ENCODE results near the gene CPLANE1. TPM values are rescaled to one million over a fixed set of nuclear protein-coding genes. Genes with fewer than 3 reads are reported as not detected.

CPLANE1 gene
- total RNA-seq, 1 donor from 2014 or later: 21.8 TPM

GRCh38 chr5:37184748-37185364 lies 64.3 kb downstream of the CPLANE1 start:
- TF ChIP-seq, protein P1, sequence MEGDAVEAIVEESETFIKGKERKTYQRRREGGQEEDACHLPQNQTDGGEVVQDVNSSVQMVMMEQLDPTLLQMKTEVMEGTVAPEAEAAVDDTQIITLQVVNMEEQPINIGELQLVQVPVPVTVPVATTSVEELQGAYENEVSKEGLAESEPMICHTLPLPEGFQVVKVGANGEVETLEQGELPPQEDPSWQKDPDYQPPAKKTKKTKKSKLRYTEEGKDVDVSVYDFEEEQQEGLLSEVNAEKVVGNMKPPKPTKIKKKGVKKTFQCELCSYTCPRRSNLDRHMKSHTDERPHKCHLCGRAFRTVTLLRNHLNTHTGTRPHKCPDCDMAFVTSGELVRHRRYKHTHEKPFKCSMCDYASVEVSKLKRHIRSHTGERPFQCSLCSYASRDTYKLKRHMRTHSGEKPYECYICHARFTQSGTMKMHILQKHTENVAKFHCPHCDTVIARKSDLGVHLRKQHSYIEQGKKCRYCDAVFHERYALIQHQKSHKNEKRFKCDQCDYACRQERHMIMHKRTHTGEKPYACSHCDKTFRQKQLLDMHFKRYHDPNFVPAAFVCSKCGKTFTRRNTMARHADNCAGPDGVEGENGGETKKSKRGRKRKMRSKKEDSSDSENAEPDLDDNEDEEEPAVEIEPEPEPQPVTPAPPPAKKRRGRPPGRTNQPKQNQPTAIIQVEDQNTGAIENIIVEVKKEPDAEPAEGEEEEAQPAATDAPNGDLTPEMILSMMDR (IDR thresholded peaks at IDR 0.05; ENCODE audit: insufficient read depth, low read depth, low read length): no peak
- no peak for TF ChIP-seq EZH2 (IDR thresholded peaks at IDR 0.05; ENCODE audit: insufficient read depth, low read length)
- no peak overlapping the region for H3K4me2 ChIP-seq (ENCODE audit: low read length)
- no peaks in the 10 kb centered on the region for H3K4me1 ChIP-seq (ENCODE audit: insufficient read depth, low read length)
- H3K27ac Mint-ChIP-seq (ENCODE audit: unreplicated experiment): no peak overlapping the region
- no peaks in the 10 kb centered on the region for H3K9me3 Mint-ChIP-seq (ENCODE audit: unreplicated experiment)
- H2AFZ ChIP-seq (ENCODE audit: low read depth, low read length): no peak overlapping the region
- peaks cover 7% of the 10 kb centered on the region for H3K36me3 Mint-ChIP-seq (ENCODE audit: low read depth, unreplicated experiment)
- no peaks in the 10 kb centered on the region for H4K20me1 ChIP-seq (ENCODE audit: insufficient read depth, low read length)
- H3K4me3 ChIP-seq (ENCODE audit: insufficient read depth, low read depth, low read length): no peak overlapping the region
- DNase-seq (ENCODE audit: low read depth) (no peak), FAIRE-seq (no peak)
- H3K9me3 ChIP-seq (ENCODE audit: insufficient read depth, low read depth, low read length): no peaks in the 10 kb centered on the region
- no peaks in the 10 kb centered on the region for H3K27me3 ChIP-seq (ENCODE audit: insufficient read depth, low read length)
- peaks cover 30% of the 10 kb centered on the region for H3K36me3 ChIP-seq (ENCODE audit: insufficient read depth, low read length)
- H3K4me3 Mint-ChIP-seq (ENCODE audit: unreplicated experiment): no peak overlapping the region
- H3K27me3 Mint-ChIP-seq (ENCODE audit: low read depth, unreplicated experiment): no peaks in the 10 kb centered on the region
- no peaks in the 10 kb centered on the region for H3K79me2 ChIP-seq (ENCODE audit: insufficient read depth, low read length)
- no peak overlapping the region for H3K27ac ChIP-seq (ENCODE audit: low read depth, low read length)
- H3K9ac ChIP-seq (ENCODE audit: low read length): no peak overlapping the region
- no peaks in the 10 kb centered on the region for H3K4me1 Mint-ChIP-seq (ENCODE audit: low read depth, unreplicated experiment)

DNA sequence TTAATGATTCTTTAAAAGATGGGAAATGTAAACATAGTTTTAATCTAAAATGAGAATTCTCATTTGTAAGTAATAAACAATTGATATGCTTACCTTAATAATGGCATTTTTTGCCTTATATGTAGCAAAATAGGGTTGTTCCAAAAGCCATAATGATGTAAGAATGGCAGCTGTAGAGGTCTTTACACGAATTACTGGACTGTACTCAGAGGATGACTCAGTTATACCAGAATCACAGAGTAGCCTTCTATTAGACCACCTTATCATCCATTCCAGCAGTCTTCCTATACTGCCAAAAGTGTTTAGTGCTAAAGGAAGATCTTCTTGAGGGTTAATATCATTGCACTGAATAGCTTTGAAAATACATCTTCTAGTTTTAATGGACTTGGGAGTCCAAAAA lies 66.5 kb downstream of the CPLANE1 start:
- H3K4me1 ChIP-seq (ENCODE audit: insufficient read depth, low read length): no peaks in the 10 kb centered on the region
- peaks cover 27% of the 10 kb centered on the region for H3K36me3 ChIP-seq (ENCODE audit: insufficient read depth, low read length)
- no peaks in the 10 kb centered on the region for H4K20me1 ChIP-seq (ENCODE audit: insufficient read depth, low read length)
- no peak overlapping the region for H3K27ac ChIP-seq (ENCODE audit: low read depth, low read length)
- H3K9ac ChIP-seq (ENCODE audit: low read length): no peak overlapping the region
- Mint-ChIP-seq H3K27me3 (ENCODE audit: low read depth, unreplicated experiment) (no peaks in the 10 kb centered on the region), H3K4me3 (ENCODE audit: unreplicated experiment) (no peak overlapping the region), H3K9me3 (ENCODE audit: unreplicated experiment) (no peaks in the 10 kb centered on the region), H3K36me3 (ENCODE audit: low read depth, unreplicated experiment) (peaks cover 7% of the 10 kb centered on the region), H3K4me1 (ENCODE audit: low read depth, unreplicated experiment) (no peaks in the 10 kb centered on the region), H3K27ac (ENCODE audit: unreplicated experiment) (no peak overlapping the region)
- H3K27me3 ChIP-seq (ENCODE audit: insufficient read depth, low read length): no peaks in the 10 kb centered on the region
- FAIRE-seq (no peak), DNase-seq (ENCODE audit: low read depth) (no peak)
- no peak overlapping the region for H3K4me3 ChIP-seq (ENCODE audit: insufficient read depth, low read depth, low read length)
- no peaks in the 10 kb centered on the region for H3K79me2 ChIP-seq (ENCODE audit: insufficient read depth, low read length)
- H3K9me3 ChIP-seq (ENCODE audit: insufficient read depth, low read depth, low read length): no peaks in the 10 kb centered on the region
- TF ChIP-seq, protein P1 (IDR thresholded peaks at IDR 0.05; ENCODE audit: insufficient read depth, low read depth, low read length): no peak
- TF ChIP-seq EZH2 (IDR thresholded peaks at IDR 0.05; ENCODE audit: insufficient read depth, low read length): no peak
- no peak overlapping the region for H3K4me2 ChIP-seq (ENCODE audit: low read length)
- H2AFZ ChIP-seq (ENCODE audit: low read depth, low read length): no peak overlapping the region

- no peaks in the 10 kb centered on the region for H3K9me3 Mint-ChIP-seq (ENCODE audit: unreplicated experiment)
- FAIRE-seq: no peak
Measured at GRCh38 chr5:37174928-37175327, 74.2 kb downstream of the CPLANE1 start.

More at GRCh38 chr5:37174928-37175327, 74.2 kb downstream of the CPLANE1 start:
- H3K9ac ChIP-seq (ENCODE audit: low read length): no peak overlapping the region
- no peak overlapping the region for H3K27ac ChIP-seq (ENCODE audit: low read depth, low read length)
- H3K4me2 ChIP-seq (ENCODE audit: low read length): no peak overlapping the region
- no peak overlapping the region for H3K4me3 ChIP-seq (ENCODE audit: insufficient read depth, low read depth, low read length)
- H3K36me3 ChIP-seq (ENCODE audit: insufficient read depth, low read length): peaks cover 24% of the 10 kb centered on the region
- Mint-ChIP-seq H3K4me3 (ENCODE audit: unreplicated experiment) (no peak overlapping the region), H3K27ac (ENCODE audit: unreplicated experiment) (no peak overlapping the region), H3K4me1 (ENCODE audit: low read depth, unreplicated experiment) (no peaks in the 10 kb centered on the region), H3K27me3 (ENCODE audit: low read depth, unreplicated experiment) (no peaks in the 10 kb centered on the region), H3K36me3 (ENCODE audit: low read depth, unreplicated experiment) (peaks cover 8% of the 10 kb centered on the region)
- DNase-seq (ENCODE audit: low read depth): no peak
- no peaks in the 10 kb centered on the region for H3K79me2 ChIP-seq (ENCODE audit: insufficient read depth, low read length)
- H3K27me3 ChIP-seq (ENCODE audit: insufficient read depth, low read length): no peaks in the 10 kb centered on the region
- TF ChIP-seq, protein P1 (IDR thresholded peaks at IDR 0.05; ENCODE audit: insufficient read depth, low read depth, low read length): no peak
- TF ChIP-seq EZH2 (IDR thresholded peaks at IDR 0.05; ENCODE audit: insufficient read depth, low read length): no peak
- no peak overlapping the region for H2AFZ ChIP-seq (ENCODE audit: low read depth, low read length)
- H3K4me1 ChIP-seq (ENCODE audit: insufficient read depth, low read length): no peaks in the 10 kb centered on the region
- H3K9me3 ChIP-seq (ENCODE audit: insufficient read depth, low read depth, low read length): no peaks in the 10 kb centered on the region
- H4K20me1 ChIP-seq (ENCODE audit: insufficient read depth, low read length): no peaks in the 10 kb centered on the region

Data from astrocyte (in vitro differentiated cells and primary cell).